SK-N-SH (cell line): ENCODE data around the gene LRRC49.

ENCODE experiments used
- CHD2 ChIP-seq: fragments of 150-350 bp; IDR thresholded peaks from 2 replicates; pipeline ENCODE4 v1.6.1; 2018; ENCODE audit warnings: low read length; ENCODE audit not compliant: partially characterized antibody
- EZH2phosphoT487 ChIP-seq: fragments of 200-600 bp; sonication (generic); IDR thresholded peaks from 2 replicates; pipeline ENCODE4 v1.6.1; 2017; ENCODE audit warnings: low read depth, mixed run types, mild to moderate bottlenecking, antibody characterized with exemption, moderate library complexity, borderline replicate concordance
- RCOR1 ChIP-seq: fragments of 150-350 bp; IDR thresholded peaks from 2 replicates; pipeline ENCODE4 v1.6.1; 2017; ENCODE audit warnings: antibody characterized with exemption, low read length
- RFX5 ChIP-seq: IDR thresholded peaks from 2 replicates; pipeline ENCODE4 v1.6.1; 2012; ENCODE audit warnings: mild to moderate bottlenecking, improper control_type of control experiment, low read length
- RXRA ChIP-seq: IDR thresholded peaks from 2 replicates; pipeline ENCODE4 v1.4.0; 2012; ENCODE audit warnings: low read depth, mild to moderate bottlenecking, borderline replicate concordance
- SIN3A ChIP-seq: IDR thresholded peaks from 2 replicates; pipeline ENCODE4 v1.6.1; 2012; ENCODE audit warnings: low read depth, mild to moderate bottlenecking, low read length, moderate library complexity, borderline replicate concordance
- SMC3 ChIP-seq: IDR thresholded peaks from 2 replicates; pipeline ENCODE4 v1.6.1; 2012; ENCODE audit warnings: low read depth, low read length, improper control_type of control experiment
- TCF12 ChIP-seq: IDR thresholded peaks from 2 replicates; pipeline ENCODE4 v1.4.0; 2012
- TF ChIP-seq, protein P1 (sequence below): fragments of 200-600 bp; sonication (generic); IDR thresholded peaks from 2 replicates; pipeline ENCODE4 v1.6.1; 2017; ENCODE audit warnings: antibody characterized with exemption, mild to moderate bottlenecking, moderate library complexity

DNA sequence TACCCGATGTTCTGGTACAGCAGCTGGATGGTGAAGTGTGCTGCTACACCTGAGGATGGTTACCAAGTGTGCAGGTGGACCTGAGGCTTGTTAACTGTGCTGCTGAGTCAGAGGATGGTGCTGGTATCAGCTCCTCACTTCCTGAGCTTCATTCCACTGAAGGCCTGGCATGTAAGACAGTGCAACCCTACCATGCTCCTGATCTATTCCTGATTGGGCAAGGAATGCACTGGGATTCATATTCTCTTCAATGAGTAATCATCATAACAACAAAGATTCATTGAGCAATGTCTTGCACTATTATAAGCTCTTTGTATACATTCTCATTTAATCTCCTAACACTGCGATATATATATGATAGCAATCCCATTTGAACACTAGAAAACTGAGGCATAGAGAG lies 159.7 kb downstream of the LRRC49 start:
- TF ChIP-seq, protein P1, sequence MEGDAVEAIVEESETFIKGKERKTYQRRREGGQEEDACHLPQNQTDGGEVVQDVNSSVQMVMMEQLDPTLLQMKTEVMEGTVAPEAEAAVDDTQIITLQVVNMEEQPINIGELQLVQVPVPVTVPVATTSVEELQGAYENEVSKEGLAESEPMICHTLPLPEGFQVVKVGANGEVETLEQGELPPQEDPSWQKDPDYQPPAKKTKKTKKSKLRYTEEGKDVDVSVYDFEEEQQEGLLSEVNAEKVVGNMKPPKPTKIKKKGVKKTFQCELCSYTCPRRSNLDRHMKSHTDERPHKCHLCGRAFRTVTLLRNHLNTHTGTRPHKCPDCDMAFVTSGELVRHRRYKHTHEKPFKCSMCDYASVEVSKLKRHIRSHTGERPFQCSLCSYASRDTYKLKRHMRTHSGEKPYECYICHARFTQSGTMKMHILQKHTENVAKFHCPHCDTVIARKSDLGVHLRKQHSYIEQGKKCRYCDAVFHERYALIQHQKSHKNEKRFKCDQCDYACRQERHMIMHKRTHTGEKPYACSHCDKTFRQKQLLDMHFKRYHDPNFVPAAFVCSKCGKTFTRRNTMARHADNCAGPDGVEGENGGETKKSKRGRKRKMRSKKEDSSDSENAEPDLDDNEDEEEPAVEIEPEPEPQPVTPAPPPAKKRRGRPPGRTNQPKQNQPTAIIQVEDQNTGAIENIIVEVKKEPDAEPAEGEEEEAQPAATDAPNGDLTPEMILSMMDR: no peak
- TF ChIP-seq RXRA (no peak), EZH2phosphoT487 (no peak), SMC3 (no peak), RCOR1 (no peak), CHD2 (no peak), TCF12 (peak; percentile 67), RFX5 (no peak), SIN3A (no peak)
